HL-60 (cell line): Measurements from ENCODE around the gene NINJ1.

Experiments
- CTCF ChIP-seq: IDR thresholded peaks from one replicate; pipeline ENCODE4 v1.5.1; 2011; ENCODE audit warnings: low read length, control low read depth, inconsistent platforms; ENCODE audit not compliant: insufficient read depth
- GABPA ChIP-seq: IDR thresholded peaks from 2 replicates; pipeline ENCODE4 v1.6.1; 2012; ENCODE audit warnings: low read depth
- POLR2AphosphoS5 ChIP-seq: IDR thresholded peaks from 2 replicates; pipeline ENCODE4 v1.6.1; 2012; ENCODE audit warnings: low read depth
- REST ChIP-seq: IDR thresholded peaks from 2 replicates; pipeline ENCODE4 v1.6.1; 2012; ENCODE audit warnings: low read depth; ENCODE audit not compliant: insufficient replicate concordance
- SPI1 ChIP-seq: IDR thresholded peaks from 2 replicates; pipeline ENCODE4 v1.6.1; 2012; ENCODE audit warnings: low read depth, mild to moderate bottlenecking, borderline replicate concordance

DNA sequence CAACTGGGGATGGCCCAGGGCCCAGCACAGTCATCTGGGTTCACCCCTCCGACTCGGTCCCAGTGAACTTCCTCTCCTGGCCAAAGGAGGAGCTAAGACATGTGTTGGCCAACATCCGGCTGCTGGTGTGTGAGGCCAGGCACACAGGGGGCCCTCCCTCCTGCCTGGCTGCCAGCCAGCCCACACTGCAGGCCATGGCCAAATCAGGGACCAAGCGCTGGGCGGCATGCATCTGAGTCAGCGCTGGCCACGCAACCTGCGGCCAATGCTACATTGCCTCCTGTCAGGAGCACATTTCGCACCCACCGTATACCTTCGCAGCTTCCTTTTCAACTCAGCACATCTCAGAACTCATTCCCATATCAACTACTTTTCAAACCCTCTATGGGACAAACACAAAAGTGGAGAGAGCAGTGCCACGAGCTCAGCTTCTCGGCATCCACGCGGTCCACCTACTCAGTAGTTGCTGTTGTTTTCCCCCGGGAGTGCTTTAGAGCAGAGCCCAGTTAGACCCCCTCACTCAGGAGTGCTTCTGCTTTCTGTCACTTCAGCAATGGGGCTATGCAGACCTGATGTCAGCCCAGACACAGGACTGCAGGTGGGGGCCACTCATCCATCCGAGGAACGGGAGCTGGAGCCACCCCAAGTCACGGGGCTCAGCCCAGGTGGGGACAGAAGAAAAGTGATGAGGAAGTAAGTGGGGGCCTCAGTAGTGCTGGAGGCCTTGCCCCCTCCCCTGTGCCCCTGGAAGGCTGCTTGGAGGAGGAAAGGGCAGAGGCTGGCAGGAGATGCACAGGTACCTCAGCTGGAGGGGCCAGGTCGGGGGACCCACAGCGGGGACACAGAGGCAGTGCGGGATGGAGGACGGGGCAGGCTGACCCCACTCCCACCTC is 13.9 kb downstream of the NINJ1 start:
- TF ChIP-seq CTCF = no peak
- peak; percentile 93 for TF ChIP-seq SPI1
- TF ChIP-seq POLR2AphosphoS5 = peak; percentile 96
- TF ChIP-seq REST = no peak
- peak; percentile 75 for TF ChIP-seq GABPA
